H9 (cell line): ENCODE results near the gene MYL3. TPM values are rescaled to one million over a fixed set of nuclear protein-coding genes. Genes with fewer than 3 reads are reported as not detected.

Source experiments
- DNase-seq: peaks from one replicate; pipeline ENCODE4 v3.0.0-alpha.2; 2017
- H2AFZ ChIP-seq: one replicate; pipeline ENCODE4 v1.6.1; 2013; ENCODE audit warnings: mild to moderate bottlenecking, low read length, control low read depth, moderate library complexity
- H2AK5ac ChIP-seq: 2 replicates; pipeline ENCODE4 v1.6.1; 2013; ENCODE audit warnings: low read length, control low read depth, mixed read lengths; ENCODE audit not compliant: insufficient read length
- H2BK120ac ChIP-seq: one replicate; pipeline ENCODE4 v1.6.1; 2013; ENCODE audit warnings: low read depth, mild to moderate bottlenecking, low read length, control low read depth, inconsistent platforms; ENCODE audit not compliant: poor library complexity, severe bottlenecking
- H2BK12ac ChIP-seq: 2 replicates; pipeline ENCODE4 v1.6.1; 2013; ENCODE audit warnings: low read length, control low read depth, mixed read lengths, low read depth; ENCODE audit not compliant: insufficient read length
- H2BK15ac ChIP-seq: 2 replicates; pipeline ENCODE4 v1.6.1; 2013; ENCODE audit warnings: low read depth, low read length, control low read depth
- H2BK20ac ChIP-seq: one replicate; pipeline ENCODE4 v1.6.1; 2013; ENCODE audit warnings: low read depth, mild to moderate bottlenecking, low read length, control low read depth, inconsistent platforms; ENCODE audit not compliant: poor library complexity, severe bottlenecking
- H2BK5ac ChIP-seq: 2 replicates; pipeline ENCODE4 v1.6.1; 2013; ENCODE audit warnings: low read length, control low read depth, mixed read lengths; ENCODE audit not compliant: insufficient read length
- H3K14ac ChIP-seq: 2 replicates; pipeline ENCODE4 v1.6.1; 2013; ENCODE audit warnings: low read length, control low read depth; ENCODE audit not compliant: insufficient read depth
- H3K18ac ChIP-seq: 2 replicates; pipeline ENCODE4 v1.6.1; 2013; ENCODE audit warnings: low read depth, mild to moderate bottlenecking, mixed read lengths, low read length, control low read depth; ENCODE audit not compliant: insufficient read length
- H3K23ac ChIP-seq: 2 replicates; pipeline ENCODE4 v1.6.1; 2013; ENCODE audit warnings: low read length, control low read depth, mixed read lengths, low read depth; ENCODE audit not compliant: insufficient read length
- H3K23me2 ChIP-seq: 2 replicates; pipeline ENCODE4 v1.6.1; 2013; ENCODE audit warnings: low read depth, mild to moderate bottlenecking, mixed read lengths, low read length, control low read depth; ENCODE audit not compliant: insufficient read length, poor library complexity, severe bottlenecking
- H3K27ac ChIP-seq: 2 replicates; pipeline ENCODE4 v1.5.1; 2013; ENCODE audit warnings: low read length, control low read depth, mixed read lengths, low read depth; ENCODE audit not compliant: insufficient read length
- H3K27me3 ChIP-seq: 2 replicates; pipeline ENCODE4 v1.6.1; 2013; ENCODE audit warnings: low read length, control low read depth, inconsistent platforms; ENCODE audit not compliant: insufficient read depth
- H3K4ac ChIP-seq: 2 replicates; pipeline ENCODE4 v1.6.1; 2013; ENCODE audit warnings: low read depth, mild to moderate bottlenecking, control low read depth, inconsistent platforms, low read length, moderate library complexity
- H3K4me1 ChIP-seq: 2 replicates; pipeline ENCODE4 v1.6.1; 2013; ENCODE audit warnings: low read length, control low read depth, inconsistent platforms; ENCODE audit not compliant: insufficient read depth
- H3K4me2 ChIP-seq: 2 replicates; pipeline ENCODE4 v1.6.1; 2013; ENCODE audit warnings: low read length, control low read depth, mixed read lengths; ENCODE audit not compliant: insufficient read length, insufficient read depth
- H3K56ac ChIP-seq: 2 replicates; pipeline ENCODE4 v1.6.1; 2013; ENCODE audit warnings: low read depth, mild to moderate bottlenecking, mixed read lengths, low read length, control low read depth; ENCODE audit not compliant: insufficient read length
- H3K79me1 ChIP-seq: 2 replicates; pipeline ENCODE4 v1.6.1; 2013; ENCODE audit warnings: low read depth, mild to moderate bottlenecking, moderate library complexity, low read length, control low read depth, inconsistent platforms; ENCODE audit not compliant: insufficient read depth, poor library complexity, severe bottlenecking
- H3K79me2 ChIP-seq: 2 replicates; pipeline ENCODE4 v1.6.1; 2013; ENCODE audit warnings: low read length, control low read depth, inconsistent platforms; ENCODE audit not compliant: insufficient read depth
- H3K9ac ChIP-seq: 2 replicates; pipeline ENCODE4 v1.6.1; 2013; ENCODE audit warnings: low read length, control low read depth, mixed read lengths; ENCODE audit not compliant: insufficient read length; ENCODE audit errors: extremely low read depth
- H3K9me3 ChIP-seq: one replicate; pipeline ENCODE4 v1.6.1; 2013; ENCODE audit warnings: low read depth, low read length, inconsistent platforms; ENCODE audit not compliant: control insufficient read depth
- H3T11ph ChIP-seq: one replicate; pipeline ENCODE4 v1.6.1; 2013; ENCODE audit warnings: mild to moderate bottlenecking, low read length, control low read depth, inconsistent platforms
- H4K20me1 ChIP-seq: one replicate; pipeline ENCODE4 v1.6.1; 2013; ENCODE audit not compliant: control insufficient read depth, insufficient read length, insufficient read depth
- H4K5ac ChIP-seq: 2 replicates; pipeline ENCODE4 v1.6.1; 2013; ENCODE audit warnings: low read depth, mild to moderate bottlenecking, mixed read lengths, low read length, control low read depth; ENCODE audit not compliant: insufficient read length
- H4K8ac ChIP-seq: replicated peaks from 2 replicates; pipeline ENCODE4 v1.6.1; 2013; ENCODE audit warnings: low read length, control low read depth, mixed read lengths, low read depth; ENCODE audit not compliant: insufficient read length
- H4K91ac ChIP-seq: 2 replicates; pipeline ENCODE4 v1.6.1; 2013; ENCODE audit warnings: low read depth, mild to moderate bottlenecking, moderate library complexity, mixed read lengths, low read length, control low read depth; ENCODE audit not compliant: insufficient read length
- H3K27ac Mint-ChIP-seq, 3 experiments: 2 replicates in 2 of 3; 3 replicates in 1 of 3; pipeline ENCODE4 v1.8.0; 2020 to 2021; ENCODE audit warnings: mixed read lengths in 3 of 3, mild to moderate bottlenecking in 1 of 3, moderate library complexity in 1 of 3
- H3K27me3 Mint-ChIP-seq: 2 replicates; pipeline ENCODE4 v1.8.0; 2021; ENCODE audit warnings: low read depth, mild to moderate bottlenecking, moderate library complexity, mixed read lengths
- H3K36me3 Mint-ChIP-seq, 3 experiments: 2 replicates in 2 of 3; 3 replicates in 1 of 3; pipeline ENCODE4 v1.8.0; 2020 to 2021; ENCODE audit warnings: low read depth in 3 of 3, mixed read lengths in 3 of 3; ENCODE audit not compliant: insufficient read depth in 1 of 3
- H3K4me1 Mint-ChIP-seq, 2 experiments: 2 replicates each; pipeline ENCODE4 v1.8.0; 2020; ENCODE audit warnings: mixed read lengths in 2 of 2
- H3K4me3 Mint-ChIP-seq, 2 experiments: 2 replicates in 1 of 2; 3 replicates in 1 of 2; pipeline ENCODE4 v1.8.0; 2020 to 2021; ENCODE audit warnings: mild to moderate bottlenecking in 2 of 2, mixed read lengths in 2 of 2, moderate library complexity in 1 of 2
- H3K9me3 Mint-ChIP-seq, 2 experiments: 2 replicates in 1 of 2; 3 replicates in 1 of 2; pipeline ENCODE4 v1.8.0; 2020; ENCODE audit warnings: mild to moderate bottlenecking in 2 of 2, mixed read lengths in 2 of 2, moderate library complexity in 1 of 2
- WGBS: extraction: QIAGEN DNeasy Blood & Tissue Kit; methylation state at CpG from one replicate; pipeline ENCODE4 v1.1.7; 2013; ENCODE audit warnings: missing lambda C conversion rate, low lambda C conversion rate, mixed read lengths; ENCODE audit not compliant: insufficient read length; ENCODE audit errors: extremely low coverage; 5-methylcytosine and 5-hydroxymethylcytosine counted together
- total RNA-seq: library from RNA; stranded (reverse); gene quantifications from 2 replicates; pipeline ENCODE4 v1.2.1, GENCODE V29; 2021
- TF ChIP-seq, protein P1 (sequence below): fragments of 200-600 bp; sonication (generic); conservative IDR thresholded peaks from 3 replicates; pipeline ENCODE4 v1.8.0; 2021; ENCODE audit warnings: antibody characterized with exemption, mild to moderate bottlenecking

The MYL3 gene
- total RNA-seq, 1 experiment from 2014 or later, result 0.24 TPM

DNA sequence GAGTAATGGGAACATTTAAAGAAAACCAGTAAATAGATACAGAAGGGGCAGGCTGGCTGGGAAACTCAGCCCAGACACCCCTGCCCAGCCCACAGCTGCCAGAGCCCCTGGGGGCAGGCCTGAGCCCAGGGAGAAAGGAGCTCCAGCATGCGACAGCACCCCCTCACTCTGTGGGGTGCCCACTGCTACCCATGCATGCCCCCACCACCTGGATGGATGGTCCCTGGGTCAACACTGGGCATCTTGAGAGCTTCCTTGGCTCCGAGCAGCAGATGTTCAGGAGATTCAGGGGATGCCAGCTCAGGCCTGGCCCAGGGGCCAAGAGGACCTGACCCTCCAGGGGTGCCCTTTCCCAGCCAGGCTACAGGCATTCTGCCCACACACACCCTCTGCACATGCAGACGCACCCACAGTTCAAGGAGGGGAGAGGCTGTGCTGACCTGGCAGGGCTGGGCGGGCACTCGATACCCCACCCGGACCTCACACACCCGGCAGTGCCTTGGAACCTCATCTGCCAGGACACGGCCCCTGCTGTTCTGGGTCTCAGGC lies 45.8 kb upstream of the MYL3 start:
- Histone ChIP-seq H4K20me1 (no peaks in the 10 kb centered on the region), H4K5ac (no peak overlapping the region), H3T11ph (no peak overlapping the region), H2AFZ (no peak overlapping the region), H3K27me3 (no peaks in the 10 kb centered on the region), H2BK120ac (no peak overlapping the region), H3K9ac (no peak overlapping the region), H4K8ac (no peak overlapping the region), H3K18ac (no peak overlapping the region), H3K14ac (no peak overlapping the region), H3K27ac (no peak overlapping the region), H2BK15ac (no peak overlapping the region), H2BK5ac (no peak overlapping the region), H3K79me1 (no peaks in the 10 kb centered on the region), H3K23me2 (no peaks in the 10 kb centered on the region), H2AK5ac (no peak overlapping the region), H3K56ac (no peak overlapping the region), H2BK20ac (no peak overlapping the region), H3K4me2 (no peak overlapping the region), H2BK12ac (no peak overlapping the region), H3K9me3 (no peaks in the 10 kb centered on the region), H3K4me1 (no peaks in the 10 kb centered on the region), H3K23ac (no peak overlapping the region), H3K79me2 (no peaks in the 10 kb centered on the region), H4K91ac (no peak overlapping the region), H3K4ac (no peak overlapping the region)
- WGBS, result no CpG with 5 or more reads among the region's 8 CpGs
- no peak for DNase-seq
- Mint-ChIP-seq H3K4me3 (no peak overlapping the region), H3K4me1 (peaks cover 3 to 5% of the 10 kb centered on the region in 2 experiments; a peak in 3 of 4 replicates), H3K9me3 (no peaks in the 10 kb centered on the region), H3K27me3 (peaks cover 2% of the 10 kb centered on the region; the same call in 1 of the 2 replicates), H3K36me3 (no peaks in the 10 kb centered on the region), H3K27ac (no peak overlapping the region)
- TF ChIP-seq, protein P1, sequence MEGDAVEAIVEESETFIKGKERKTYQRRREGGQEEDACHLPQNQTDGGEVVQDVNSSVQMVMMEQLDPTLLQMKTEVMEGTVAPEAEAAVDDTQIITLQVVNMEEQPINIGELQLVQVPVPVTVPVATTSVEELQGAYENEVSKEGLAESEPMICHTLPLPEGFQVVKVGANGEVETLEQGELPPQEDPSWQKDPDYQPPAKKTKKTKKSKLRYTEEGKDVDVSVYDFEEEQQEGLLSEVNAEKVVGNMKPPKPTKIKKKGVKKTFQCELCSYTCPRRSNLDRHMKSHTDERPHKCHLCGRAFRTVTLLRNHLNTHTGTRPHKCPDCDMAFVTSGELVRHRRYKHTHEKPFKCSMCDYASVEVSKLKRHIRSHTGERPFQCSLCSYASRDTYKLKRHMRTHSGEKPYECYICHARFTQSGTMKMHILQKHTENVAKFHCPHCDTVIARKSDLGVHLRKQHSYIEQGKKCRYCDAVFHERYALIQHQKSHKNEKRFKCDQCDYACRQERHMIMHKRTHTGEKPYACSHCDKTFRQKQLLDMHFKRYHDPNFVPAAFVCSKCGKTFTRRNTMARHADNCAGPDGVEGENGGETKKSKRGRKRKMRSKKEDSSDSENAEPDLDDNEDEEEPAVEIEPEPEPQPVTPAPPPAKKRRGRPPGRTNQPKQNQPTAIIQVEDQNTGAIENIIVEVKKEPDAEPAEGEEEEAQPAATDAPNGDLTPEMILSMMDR, result no peak
